Liver (tissue), 9 donors: ENCODE data around the gene LRMDA. TPM values are rescaled to one million over a fixed set of nuclear protein-coding genes. Genes with fewer than 3 reads are reported as not detected.

Experiments used
- DNase-seq: peaks from one replicate; pipeline ENCODE4 v3.0.0-alpha.2; 2017; ENCODE audit warnings: low spot score
- H3K27ac ChIP-seq, 2 donors: one replicate each; pipeline ENCODE4 v1.7.0; 2013; ENCODE audit warnings: inconsistent platforms in 2 of 2, low read length in 2 of 2, control low read depth in 1 of 2, low read depth in 1 of 2, mild to moderate bottlenecking in 1 of 2
- H3K27me3 ChIP-seq, 4 donors: one replicate each; pipeline versions ENCODE4 v1.6.1 to v1.7.0; 2013; ENCODE audit warnings: low read length in 3 of 4, inconsistent platforms in 1 of 4, mild to moderate bottlenecking in 1 of 4, moderate library complexity in 1 of 4; ENCODE audit not compliant: control insufficient read depth in 4 of 4, insufficient read depth in 4 of 4
- H3K36me3 ChIP-seq, 4 donors: one replicate each; pipeline versions ENCODE4 v1.6.1 to v1.7.0; 2013; ENCODE audit warnings: low read length in 3 of 4, mild to moderate bottlenecking in 3 of 4, low read depth in 1 of 4, moderate library complexity in 1 of 4; ENCODE audit not compliant: control insufficient read depth in 4 of 4, insufficient read depth in 3 of 4
- H3K4me1 ChIP-seq, 4 donors: one replicate each; pipeline versions ENCODE4 v1.6.1 to v1.7.0; 2013; ENCODE audit warnings: low read length in 3 of 4, mild to moderate bottlenecking in 3 of 4, moderate library complexity in 1 of 4; ENCODE audit not compliant: control insufficient read depth in 4 of 4, insufficient read depth in 4 of 4
- H3K4me3 ChIP-seq, 3 donors: one replicate each; pipeline versions ENCODE4 v1.6.1 to v1.7.0; 2013; ENCODE audit warnings: low read length in 3 of 3, control low read depth in 1 of 3, low read depth in 1 of 3, mild to moderate bottlenecking in 1 of 3
- H3K9ac ChIP-seq, 2 donors: one replicate each; pipeline ENCODE4 v1.7.0; 2013; ENCODE audit warnings: low read length in 2 of 2, mild to moderate bottlenecking in 2 of 2, moderate library complexity in 2 of 2, control low read depth in 1 of 2, low read depth in 1 of 2
- H3K9me3 ChIP-seq, 4 donors: one replicate each; pipeline versions ENCODE4 v1.6.1 to v1.7.0; 2013; ENCODE audit warnings: low read length in 3 of 4; ENCODE audit not compliant: control insufficient read depth in 4 of 4
- EGR1 ChIP-seq, 2 donors: IDR thresholded peaks; 2 replicates each; pipeline ENCODE4 v1.6.1; 2016 to 2018; ENCODE audit warnings: antibody characterized with exemption in 2 of 2, low read depth in 2 of 2
- FOXA1 ChIP-seq: IDR thresholded peaks from 2 replicates; pipeline ENCODE4 v1.6.1; 2016; ENCODE audit warnings: antibody characterized with exemption
- FOXA2 ChIP-seq: IDR thresholded peaks from 2 replicates; pipeline ENCODE4 v1.6.1; 2016; ENCODE audit warnings: antibody characterized with exemption
- GABPA ChIP-seq, 2 donors: IDR thresholded peaks in 1 of 2; conservative IDR thresholded peaks in 1 of 2; 2 replicates each; pipeline ENCODE4 v1.6.1; 2016; ENCODE audit warnings: antibody characterized with exemption in 2 of 2, mild to moderate bottlenecking in 1 of 2, moderate library complexity in 1 of 2
- HNF4A ChIP-seq, 2 donors: conservative IDR thresholded peaks; 2 replicates each; pipeline ENCODE4 v1.6.1; 2016; ENCODE audit warnings: antibody characterized with exemption in 2 of 2, mild to moderate bottlenecking in 2 of 2
- HNF4G ChIP-seq: IDR thresholded peaks from 2 replicates; pipeline ENCODE4 v1.6.1; 2016; ENCODE audit warnings: antibody characterized with exemption
- JUND ChIP-seq, 2 donors: IDR thresholded peaks; 2 replicates each; pipeline ENCODE4 v1.6.1; 2016; ENCODE audit warnings: antibody characterized with exemption in 2 of 2
- NR2F2 ChIP-seq: IDR thresholded peaks from 2 replicates; pipeline ENCODE4 v1.6.1; 2016; ENCODE audit warnings: antibody characterized with exemption
- RAD21 ChIP-seq, 2 donors: IDR thresholded peaks; 2 replicates each; pipeline ENCODE4 v1.6.1; 2016; ENCODE audit warnings: antibody characterized with exemption in 2 of 2, mild to moderate bottlenecking in 2 of 2
- RXRA ChIP-seq, 2 donors: IDR thresholded peaks; 2 replicates each; pipeline ENCODE4 v1.6.1; 2017 to 2018; ENCODE audit warnings: antibody characterized with exemption in 2 of 2, mild to moderate bottlenecking in 1 of 2
- SP1 ChIP-seq: IDR thresholded peaks from 2 replicates; pipeline ENCODE4 v1.6.1; 2018; ENCODE audit warnings: antibody characterized with exemption, mild to moderate bottlenecking
- TAF1 ChIP-seq: conservative IDR thresholded peaks from 2 replicates; pipeline ENCODE4 v1.6.1; 2016; ENCODE audit warnings: antibody characterized with exemption, mild to moderate bottlenecking
- YY1 ChIP-seq: IDR thresholded peaks from 2 replicates; pipeline ENCODE4 v1.6.1; 2016; ENCODE audit warnings: antibody characterized with exemption, mild to moderate bottlenecking
- WGBS: extraction: QIAGEN DNeasy Blood & Tissue Kit; methylation state at CpG from one replicate; pipeline ENCODE4 v1.1.7; 2013; 5-methylcytosine and 5-hydroxymethylcytosine counted together
- polyA plus RNA-seq, 2 donors: library from polyadenylated mRNA; stranded (reverse) in 1 of 2; unstranded in 1 of 2; fragments of 200-250 nt in 1 of 2; fragments of >200 nt in 1 of 2; fragmentation: Nextera tagmentation in 1 of 2; extraction: Ambion mirVana in 1 of 2; gene quantifications; one replicate each; pipeline versions ENCODE4 v1.2.1 to v1.2.3, GENCODE V29; 2013 to 2015
- total RNA-seq, 2 donors: library from RNA; depleted of rRNA; stranded (reverse); fragments of >200 nt; gene quantifications; one replicate each; pipeline ENCODE4 v1.2.3, GENCODE V29; 2014
- TF ChIP-seq, protein P1 (sequence below): IDR thresholded peaks from 2 replicates; pipeline ENCODE4 v1.6.1; 2016; ENCODE audit warnings: antibody characterized with exemption
- TF ChIP-seq, protein P2 (sequence below): IDR thresholded peaks from 2 replicates; pipeline ENCODE4 v1.6.1; 2016; ENCODE audit warnings: antibody characterized with exemption
- TF ChIP-seq, protein P3 (sequence below): IDR thresholded peaks from 2 replicates; pipeline ENCODE4 v1.6.1; 2016; ENCODE audit warnings: antibody characterized with exemption
- TF ChIP-seq, protein P4 (sequence below): IDR thresholded peaks from 2 replicates; pipeline ENCODE4 v1.6.1; 2016; ENCODE audit warnings: antibody characterized with exemption, mild to moderate bottlenecking
- donor health status: healthy.
- donor health status: healthy.
- donor health status: healthy.
- donor health status: healthy.
- donor health status: healthy.

Gene LRMDA
- total and polyA plus RNA-seq, 4 donors = 7.9 to 15.8 (median 11.3) TPM

DNA sequence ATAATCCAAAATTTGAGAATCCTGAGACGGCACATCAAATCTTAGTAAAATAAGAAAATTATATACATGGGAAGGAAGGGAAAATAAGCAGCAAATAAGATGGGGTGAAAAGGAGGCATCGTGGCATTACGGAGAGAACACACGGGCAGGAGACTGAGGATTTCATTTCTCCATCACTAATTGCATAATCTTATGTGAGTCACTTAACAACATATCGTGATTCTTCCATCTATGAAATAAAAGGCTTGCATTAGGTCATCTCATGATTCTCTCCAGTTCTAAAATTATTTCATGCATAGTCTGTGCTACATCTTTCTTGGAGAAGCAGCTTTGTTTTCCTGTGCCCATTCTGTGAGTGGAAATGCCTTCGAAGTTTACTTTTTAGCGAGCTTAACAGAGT lies 288.7 kb downstream of the LRMDA start:
- TF ChIP-seq NR2F2 = no peak
- TF ChIP-seq HNF4A (conservative IDR thresholded peaks at IDR 0.05) = no peak
- TF ChIP-seq, protein P1, sequence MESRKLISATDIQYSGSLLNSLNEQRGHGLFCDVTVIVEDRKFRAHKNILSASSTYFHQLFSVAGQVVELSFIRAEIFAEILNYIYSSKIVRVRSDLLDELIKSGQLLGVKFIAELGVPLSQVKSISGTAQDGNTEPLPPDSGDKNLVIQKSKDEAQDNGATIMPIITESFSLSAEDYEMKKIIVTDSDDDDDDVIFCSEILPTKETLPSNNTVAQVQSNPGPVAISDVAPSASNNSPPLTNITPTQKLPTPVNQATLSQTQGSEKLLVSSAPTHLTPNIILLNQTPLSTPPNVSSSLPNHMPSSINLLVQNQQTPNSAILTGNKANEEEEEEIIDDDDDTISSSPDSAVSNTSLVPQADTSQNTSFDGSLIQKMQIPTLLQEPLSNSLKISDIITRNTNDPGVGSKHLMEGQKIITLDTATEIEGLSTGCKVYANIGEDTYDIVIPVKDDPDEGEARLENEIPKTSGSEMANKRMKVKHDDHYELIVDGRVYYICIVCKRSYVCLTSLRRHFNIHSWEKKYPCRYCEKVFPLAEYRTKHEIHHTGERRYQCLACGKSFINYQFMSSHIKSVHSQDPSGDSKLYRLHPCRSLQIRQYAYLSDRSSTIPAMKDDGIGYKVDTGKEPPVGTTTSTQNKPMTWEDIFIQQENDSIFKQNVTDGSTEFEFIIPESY = no peak
- no peak for TF ChIP-seq GABPA (IDR thresholded peaks at IDR 0.05 in 1 of 2, conservative IDR thresholded peaks at IDR 0.05 in 1 of 2)
- TF ChIP-seq, protein P2, sequence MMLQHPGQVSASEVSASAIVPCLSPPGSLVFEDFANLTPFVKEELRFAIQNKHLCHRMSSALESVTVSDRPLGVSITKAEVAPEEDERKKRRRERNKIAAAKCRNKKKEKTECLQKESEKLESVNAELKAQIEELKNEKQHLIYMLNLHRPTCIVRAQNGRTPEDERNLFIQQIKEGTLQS = no peak
- TF ChIP-seq, protein P3, sequence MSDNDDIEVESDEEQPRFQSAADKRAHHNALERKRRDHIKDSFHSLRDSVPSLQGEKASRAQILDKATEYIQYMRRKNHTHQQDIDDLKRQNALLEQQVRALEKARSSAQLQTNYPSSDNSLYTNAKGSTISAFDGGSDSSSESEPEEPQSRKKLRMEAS = no peak
- TF ChIP-seq HNF4G = no peak
- no peak for TF ChIP-seq YY1
- TF ChIP-seq, protein P4, sequence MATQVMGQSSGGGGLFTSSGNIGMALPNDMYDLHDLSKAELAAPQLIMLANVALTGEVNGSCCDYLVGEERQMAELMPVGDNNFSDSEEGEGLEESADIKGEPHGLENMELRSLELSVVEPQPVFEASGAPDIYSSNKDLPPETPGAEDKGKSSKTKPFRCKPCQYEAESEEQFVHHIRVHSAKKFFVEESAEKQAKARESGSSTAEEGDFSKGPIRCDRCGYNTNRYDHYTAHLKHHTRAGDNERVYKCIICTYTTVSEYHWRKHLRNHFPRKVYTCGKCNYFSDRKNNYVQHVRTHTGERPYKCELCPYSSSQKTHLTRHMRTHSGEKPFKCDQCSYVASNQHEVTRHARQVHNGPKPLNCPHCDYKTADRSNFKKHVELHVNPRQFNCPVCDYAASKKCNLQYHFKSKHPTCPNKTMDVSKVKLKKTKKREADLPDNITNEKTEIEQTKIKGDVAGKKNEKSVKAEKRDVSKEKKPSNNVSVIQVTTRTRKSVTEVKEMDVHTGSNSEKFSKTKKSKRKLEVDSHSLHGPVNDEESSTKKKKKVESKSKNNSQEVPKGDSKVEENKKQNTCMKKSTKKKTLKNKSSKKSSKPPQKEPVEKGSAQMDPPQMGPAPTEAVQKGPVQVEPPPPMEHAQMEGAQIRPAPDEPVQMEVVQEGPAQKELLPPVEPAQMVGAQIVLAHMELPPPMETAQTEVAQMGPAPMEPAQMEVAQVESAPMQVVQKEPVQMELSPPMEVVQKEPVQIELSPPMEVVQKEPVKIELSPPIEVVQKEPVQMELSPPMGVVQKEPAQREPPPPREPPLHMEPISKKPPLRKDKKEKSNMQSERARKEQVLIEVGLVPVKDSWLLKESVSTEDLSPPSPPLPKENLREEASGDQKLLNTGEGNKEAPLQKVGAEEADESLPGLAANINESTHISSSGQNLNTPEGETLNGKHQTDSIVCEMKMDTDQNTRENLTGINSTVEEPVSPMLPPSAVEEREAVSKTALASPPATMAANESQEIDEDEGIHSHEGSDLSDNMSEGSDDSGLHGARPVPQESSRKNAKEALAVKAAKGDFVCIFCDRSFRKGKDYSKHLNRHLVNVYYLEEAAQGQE = no peak
- TF ChIP-seq JUND (IDR thresholded peaks at IDR 0.05) = no peak
- TF ChIP-seq FOXA2 = no peak
- no peak for TF ChIP-seq RXRA (IDR thresholded peaks at IDR 0.05)
- no peak for TF ChIP-seq EGR1 (IDR thresholded peaks at IDR 0.05; ENCODE audit: low read depth in 2 of 2)
- no peak for TF ChIP-seq TAF1
- 90% methylated on average over 7 of the region's 7 CpGs for WGBS

DNA sequence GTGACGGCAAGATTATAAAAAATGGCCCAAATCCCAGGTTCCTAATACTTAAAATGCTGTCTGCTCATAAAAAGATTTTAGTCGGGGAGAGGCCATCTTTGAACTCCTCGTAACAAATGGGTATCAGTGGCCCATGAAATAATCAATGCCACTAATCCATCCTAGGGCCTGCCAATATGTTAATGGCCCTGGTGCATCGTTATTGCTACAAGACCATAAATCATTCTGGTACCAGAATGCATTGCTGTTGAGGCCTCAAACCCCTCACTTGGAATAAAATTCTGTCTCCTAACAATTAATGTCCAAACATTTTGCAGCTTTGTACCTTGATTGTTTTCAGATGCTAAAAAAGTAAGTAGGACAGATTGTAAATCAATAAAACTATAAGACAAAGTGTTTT lies 290.6 kb downstream of the LRMDA start:
- Histone ChIP-seq H3K27me3 (no peaks in the 10 kb centered on the region), H3K36me3 (no peaks in the 10 kb centered on the region), H3K27ac (no peak overlapping the region), H3K9ac (no peak overlapping the region), H3K9me3 (no peaks in the 10 kb centered on the region), H3K4me1 (peaks cover 6 to 15% (median 9%) of the 10 kb centered on the region in 4 donors), H3K4me3 (no peak overlapping the region)
- no peak for DNase-seq
- 97% methylated on average over 4 of the region's 4 CpGs for WGBS
- no peak for TF ChIP-seq FOXA1
- TF ChIP-seq JUND (IDR thresholded peaks at IDR 0.05) = no peak
- TF ChIP-seq, protein P3 = no peak
- no peak for TF ChIP-seq FOXA2
- no peak for TF ChIP-seq NR2F2
- no peak for TF ChIP-seq RAD21 (IDR thresholded peaks at IDR 0.05)
- TF ChIP-seq, protein P4 = no peak
- TF ChIP-seq SP1 = no peak
- no peak for TF ChIP-seq RXRA (IDR thresholded peaks at IDR 0.05)
- TF ChIP-seq EGR1 (IDR thresholded peaks at IDR 0.05; ENCODE audit: low read depth in 2 of 2) = no peak
- TF ChIP-seq, protein P1 = no peak
- TF ChIP-seq, protein P2 = no peak
- TF ChIP-seq HNF4A (conservative IDR thresholded peaks at IDR 0.05) = no peak

More for the DNA sequence above, 288.7 kb downstream of the LRMDA start:
- peaks cover 0 to 9% (median 6%) of the 10 kb centered on the region in 4 donors for H3K4me1 ChIP-seq
- H3K27me3 ChIP-seq = no peaks in the 10 kb centered on the region
- DNase-seq = no peak
- no peaks in the 10 kb centered on the region for H3K9me3 ChIP-seq
- H3K9ac ChIP-seq = no peak overlapping the region
- H3K4me3 ChIP-seq = no peak overlapping the region
- H3K27ac ChIP-seq = no peak overlapping the region
- H3K36me3 ChIP-seq = no peaks in the 10 kb centered on the region
